Stimulated activated naive CD8-positive, alpha-beta T cell treated with anti-CD3 and anti-CD28 coated beads, Interleukin-15, Interleukin-2, amounts not matched to agents 100 ng/mL and 50 ng/mL, for 24 hours (primary cell): ENCODE measurements around the gene ARL3.
"Not testable (repeated sequence)": the region's sequence is repeated elsewhere in the genome, so short reads cannot be mapped to it uniquely, and the experiment has no call there.

ENCODE experiments used
- H3K27ac Mint-ChIP-seq: one replicate; pipeline ENCODE4 v1.8.0; 2021; ENCODE audit warnings: mild to moderate bottlenecking, mixed read lengths
- H3K27me3 Mint-ChIP-seq: one replicate; pipeline ENCODE4 v1.8.0; 2021; ENCODE audit warnings: mixed read lengths
- H3K36me3 Mint-ChIP-seq: one replicate; pipeline ENCODE4 v1.8.0; 2021; ENCODE audit warnings: low read depth, mixed read lengths
- H3K4me1 Mint-ChIP-seq: one replicate; pipeline ENCODE4 v1.8.0; 2021; ENCODE audit warnings: low read depth, mixed read lengths
- H3K4me3 Mint-ChIP-seq: one replicate; pipeline ENCODE4 v1.8.0; 2021; ENCODE audit warnings: mild to moderate bottlenecking, mixed read lengths
- H3K9me3 Mint-ChIP-seq: one replicate; pipeline ENCODE4 v1.8.0; 2021; ENCODE audit warnings: mixed read lengths

The ARL3 gene

GRCh38 chr10:102698894-102699293 is 15.3 kb downstream of the ARL3 start:
- Mint-ChIP-seq H3K27ac (no peak overlapping the region), H3K36me3 (peaks cover 40% of the 10 kb centered on the region), H3K27me3 (no peaks in the 10 kb centered on the region), H3K4me1 (peaks cover 20% of the 10 kb centered on the region), H3K9me3 (no peaks in the 10 kb centered on the region), H3K4me3 (no peak overlapping the region)

- H3K4me1 Mint-ChIP-seq: peaks cover 9% of the 10 kb centered on the region
- no peak overlapping the region for H3K27ac Mint-ChIP-seq
- peaks cover 40% of the 10 kb centered on the region for H3K36me3 Mint-ChIP-seq
- no peaks in the 10 kb centered on the region for H3K27me3 Mint-ChIP-seq
- no peaks in the 10 kb centered on the region for H3K9me3 Mint-ChIP-seq
- H3K4me3 Mint-ChIP-seq: no peak overlapping the region
These were observed 17.5 kb downstream of the ARL3 start for GRCh38 chr10:102696736-102697135.

DNA sequence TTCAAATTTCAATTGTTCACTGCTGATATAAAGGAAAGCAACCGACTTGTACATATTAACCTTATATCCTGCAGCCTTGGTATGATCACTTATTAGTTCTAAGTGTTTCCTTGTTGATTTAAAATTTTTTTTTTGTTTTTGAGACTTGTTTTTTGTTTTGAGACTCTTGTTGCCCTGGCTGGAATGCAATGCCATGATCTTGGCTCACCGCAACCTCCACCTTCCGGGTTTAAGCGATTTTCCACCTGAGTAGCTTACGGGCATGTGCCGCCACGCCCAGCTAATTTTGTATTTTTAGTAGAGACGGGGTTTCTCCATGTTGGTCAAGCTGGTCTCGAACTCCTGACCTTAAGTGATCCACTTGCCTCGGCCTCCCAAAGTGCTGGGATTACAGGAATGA is 18.8 kb downstream of the ARL3 start:
- not testable (repeated sequence) for H3K4me1 Mint-ChIP-seq, H3K9me3 Mint-ChIP-seq, H3K27ac Mint-ChIP-seq, H3K27me3 Mint-ChIP-seq, H3K4me3 Mint-ChIP-seq
- peaks cover 40% of the 10 kb centered on the region for H3K36me3 Mint-ChIP-seq

GRCh38 chr10:102691285-102692066 is 22.7 kb downstream of the ARL3 start:
- peaks cover 14% of the 10 kb centered on the region for H3K36me3 Mint-ChIP-seq
- no peaks in the 10 kb centered on the region for H3K27me3 Mint-ChIP-seq
- no peak overlapping the region for H3K4me3 Mint-ChIP-seq
- no peaks in the 10 kb centered on the region for H3K4me1 Mint-ChIP-seq
- no peaks in the 10 kb centered on the region for H3K9me3 Mint-ChIP-seq
- H3K27ac Mint-ChIP-seq: no peak overlapping the region

- peaks cover 25% of the 10 kb centered on the region for H3K36me3 Mint-ChIP-seq
- no peaks in the 10 kb centered on the region for H3K9me3 Mint-ChIP-seq
- H3K4me1 Mint-ChIP-seq: peaks cover 16% of the 10 kb centered on the region
- H3K27ac Mint-ChIP-seq: no peak overlapping the region
- H3K4me3 Mint-ChIP-seq: no peak overlapping the region
- H3K27me3 Mint-ChIP-seq: no peaks in the 10 kb centered on the region
These were observed 30.5 kb downstream of the ARL3 start for GRCh38 chr10:102683736-102684135.

DNA sequence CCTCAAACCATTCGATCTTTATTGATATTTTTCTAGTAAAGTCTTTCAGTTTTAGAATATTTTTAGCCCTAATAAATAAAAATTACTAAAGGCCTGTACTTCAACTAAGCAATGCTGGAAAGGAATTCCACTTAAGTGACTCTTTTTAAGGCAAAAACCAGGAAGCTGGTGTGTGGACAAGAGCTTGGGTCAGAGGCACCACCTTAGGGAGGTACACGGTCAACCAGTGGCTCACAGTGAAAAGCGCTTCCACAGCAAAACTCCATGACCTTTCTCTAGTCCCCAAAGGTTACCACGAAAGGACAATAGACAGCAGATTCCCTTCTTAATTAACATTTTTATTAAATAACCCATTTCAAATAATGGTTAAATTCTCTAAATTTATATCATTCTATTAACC is 31.2 kb downstream of the ARL3 start:
- Mint-ChIP-seq H3K27me3 (no peaks in the 10 kb centered on the region), H3K36me3 (peaks cover 25% of the 10 kb centered on the region), H3K4me1 (peaks cover 16% of the 10 kb centered on the region), H3K4me3 (no peak overlapping the region), H3K9me3 (no peaks in the 10 kb centered on the region), H3K27ac (no peak overlapping the region)

- Mint-ChIP-seq H3K4me3 (no peak overlapping the region), H3K36me3 (peaks cover 19% of the 10 kb centered on the region), H3K9me3 (no peaks in the 10 kb centered on the region), H3K27me3 (no peaks in the 10 kb centered on the region), H3K4me1 (peaks cover 16% of the 10 kb centered on the region), H3K27ac (no peak overlapping the region)
These were observed 31.8 kb downstream of the ARL3 start for GRCh38 chr10:102682416-102682815.

- Mint-ChIP-seq H3K27ac (no peak overlapping the region), H3K27me3 (no peaks in the 10 kb centered on the region), H3K36me3 (peaks cover 19% of the 10 kb centered on the region), H3K9me3 (no peaks in the 10 kb centered on the region), H3K4me1 (peaks cover 19% of the 10 kb centered on the region), H3K4me3 (no peak overlapping the region)
These were observed 32.5 kb downstream of the ARL3 start for GRCh38 chr10:102681696-102682095.

DNA sequence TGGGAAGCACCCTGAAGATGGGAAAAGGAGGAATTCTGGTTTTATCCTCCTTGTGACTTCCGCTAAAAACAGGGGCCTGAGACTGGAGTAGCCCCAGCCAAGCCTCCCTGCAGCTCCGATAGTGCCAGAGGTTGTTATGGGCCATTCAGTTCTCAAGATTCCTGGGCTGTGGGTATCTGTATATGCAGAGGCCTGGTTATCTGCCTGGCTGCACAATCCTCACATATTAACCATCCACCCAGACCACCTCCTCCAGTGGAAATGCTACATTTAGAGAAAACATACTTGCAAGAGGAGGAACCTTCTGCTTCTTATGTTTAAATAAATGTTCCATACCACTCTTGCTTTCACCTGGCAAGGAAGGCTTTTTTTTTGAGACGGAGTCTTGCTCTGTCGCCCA is 34.6 kb downstream of the ARL3 start:
- Mint-ChIP-seq H3K4me3 (no peak overlapping the region), H3K9me3 (no peaks in the 10 kb centered on the region), H3K4me1 (peaks cover 40% of the 10 kb centered on the region), H3K36me3 (peaks cover 13% of the 10 kb centered on the region), H3K27ac (no peak overlapping the region), H3K27me3 (no peaks in the 10 kb centered on the region)

GRCh38 chr10:102678842-102679289 is 35.3 kb downstream of the ARL3 start:
- H3K27ac Mint-ChIP-seq: no peak overlapping the region
- peaks cover 47% of the 10 kb centered on the region for H3K4me1 Mint-ChIP-seq
- H3K36me3 Mint-ChIP-seq: peaks cover 13% of the 10 kb centered on the region
- no peak overlapping the region for H3K4me3 Mint-ChIP-seq
- no peaks in the 10 kb centered on the region for H3K9me3 Mint-ChIP-seq
- H3K27me3 Mint-ChIP-seq: no peaks in the 10 kb centered on the region

DNA sequence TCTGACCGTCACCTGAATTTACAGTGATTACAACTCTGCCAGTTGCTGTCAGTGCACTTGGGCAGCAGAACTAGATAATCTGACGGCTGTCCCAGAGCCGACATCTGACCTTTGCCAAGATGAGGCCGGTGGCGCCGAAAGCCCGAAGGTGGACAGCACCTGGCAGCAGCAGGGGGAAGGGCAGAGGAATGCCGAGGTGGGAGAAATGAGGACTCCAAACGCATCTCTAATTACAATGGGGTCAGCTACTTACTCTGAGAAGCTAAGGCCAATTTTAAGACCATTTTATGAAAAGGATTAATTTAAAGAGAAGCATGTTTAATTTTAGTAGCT is 36.2 kb downstream of the ARL3 start:
- H3K27me3 Mint-ChIP-seq: no peaks in the 10 kb centered on the region
- no peak overlapping the region for H3K27ac Mint-ChIP-seq
- peaks cover 52% of the 10 kb centered on the region for H3K4me1 Mint-ChIP-seq
- H3K4me3 Mint-ChIP-seq: no peak overlapping the region
- no peaks in the 10 kb centered on the region for H3K9me3 Mint-ChIP-seq
- H3K36me3 Mint-ChIP-seq: peaks cover 13% of the 10 kb centered on the region

- peak overlapping the region; percentile 9 for H3K27ac Mint-ChIP-seq
- no peaks in the 10 kb centered on the region for H3K27me3 Mint-ChIP-seq
- peaks cover 52% of the 10 kb centered on the region for H3K4me1 Mint-ChIP-seq
- no peak overlapping the region for H3K4me3 Mint-ChIP-seq
- H3K36me3 Mint-ChIP-seq: peaks cover 13% of the 10 kb centered on the region
- H3K9me3 Mint-ChIP-seq: no peaks in the 10 kb centered on the region
These were observed 36.7 kb downstream of the ARL3 start for GRCh38 chr10:102677331-102678067.

GRCh38 chr10:102676534-102677315 is 37.5 kb downstream of the ARL3 start:
- Mint-ChIP-seq H3K9me3 (no peaks in the 10 kb centered on the region), H3K4me1 (peaks cover 44% of the 10 kb centered on the region), H3K4me3 (no peak overlapping the region), H3K27me3 (no peaks in the 10 kb centered on the region), H3K27ac (no peak overlapping the region), H3K36me3 (peaks cover 6% of the 10 kb centered on the region)

DNA sequence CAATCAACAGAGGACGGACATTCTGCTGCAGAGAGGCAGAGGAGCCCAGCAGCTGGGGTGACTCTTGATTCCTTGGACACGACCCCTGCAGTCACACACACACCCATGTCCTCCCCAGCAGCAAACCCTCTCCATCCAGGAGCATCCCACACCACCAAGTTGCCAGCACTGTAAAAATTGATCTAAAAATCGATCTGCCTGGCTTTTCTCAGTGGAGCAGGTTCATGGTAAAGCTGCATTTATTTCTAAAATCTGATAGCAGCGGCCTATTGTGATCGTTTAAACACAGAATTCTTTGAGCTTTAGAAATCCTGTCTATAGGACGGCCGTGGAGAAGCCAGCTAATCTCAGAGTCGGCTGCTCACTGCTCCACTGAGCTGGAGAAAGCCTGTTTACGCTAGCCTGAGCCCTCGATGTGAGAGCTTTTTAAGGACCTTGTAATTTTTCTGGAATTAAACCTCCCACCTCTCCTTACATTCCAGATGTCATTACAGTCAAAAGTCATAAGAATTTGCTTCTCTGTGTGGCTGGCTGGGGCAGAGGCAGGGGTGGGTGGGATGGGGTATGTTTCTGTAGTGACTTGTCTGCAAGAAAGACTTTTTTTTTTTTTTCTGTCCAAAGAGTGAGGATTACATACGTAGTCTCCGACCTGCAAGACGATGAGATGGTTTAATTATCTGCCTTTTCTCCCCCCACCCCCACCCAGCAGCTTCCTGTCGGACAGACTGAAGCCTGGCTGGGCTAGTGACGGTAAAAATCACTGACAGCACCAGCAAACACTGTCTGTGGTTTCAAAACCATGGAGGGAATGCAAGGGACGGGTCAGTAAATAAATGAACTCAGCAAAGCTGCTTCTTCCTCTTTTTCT is 38.3 kb downstream of the ARL3 start:
- no peaks in the 10 kb centered on the region for H3K9me3 Mint-ChIP-seq
- H3K4me1 Mint-ChIP-seq: peaks cover 39% of the 10 kb centered on the region
- H3K4me3 Mint-ChIP-seq: no peak overlapping the region
- no peaks in the 10 kb centered on the region for H3K27me3 Mint-ChIP-seq
- H3K36me3 Mint-ChIP-seq: no peaks in the 10 kb centered on the region
- H3K27ac Mint-ChIP-seq: no peak overlapping the region
